D341Med (cell line): ENCODE measurements around the gene PNPLA6.
"Not testable (repeated sequence)": the region's sequence is repeated elsewhere in the genome, so short reads cannot be mapped to it uniquely, and the experiment has no call there.

Experiments
- DNase-seq: peaks from one replicate; pipeline ENCODE4 v3.0.0; 2012; ENCODE audit warnings: low spot score

Gene PNPLA6

GRCh38 chr19:7533925-7534480, 1.5 kb upstream of the PNPLA6 start:
- peak; percentile 94 for DNase-seq

DNA sequence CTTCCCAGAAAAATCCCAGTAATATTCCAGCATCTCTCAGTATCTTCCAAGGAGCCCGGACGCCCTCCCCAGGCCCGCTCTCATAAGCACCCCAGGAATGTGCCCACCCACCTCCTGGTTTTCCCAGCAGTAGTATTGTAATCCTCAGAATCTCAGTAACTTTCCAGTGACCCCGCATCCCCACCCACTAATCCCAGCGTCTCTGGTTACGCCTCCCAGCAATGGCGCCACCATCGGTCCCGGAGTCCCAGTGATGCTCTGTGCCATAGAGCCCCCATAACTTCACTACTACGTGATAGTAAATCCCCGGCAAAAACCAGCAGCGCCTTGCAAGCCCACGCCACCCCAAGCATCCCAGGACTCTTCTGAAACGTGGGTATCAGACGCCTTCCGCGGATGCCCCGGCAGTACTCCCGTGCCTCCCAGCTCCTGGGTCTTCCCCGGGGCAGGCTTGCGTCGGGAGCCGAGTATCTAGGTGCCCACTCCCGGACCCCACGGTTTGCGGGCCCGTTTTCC, 928 bp upstream of the PNPLA6 start:
- DNase-seq = peak; percentile 80

DNA sequence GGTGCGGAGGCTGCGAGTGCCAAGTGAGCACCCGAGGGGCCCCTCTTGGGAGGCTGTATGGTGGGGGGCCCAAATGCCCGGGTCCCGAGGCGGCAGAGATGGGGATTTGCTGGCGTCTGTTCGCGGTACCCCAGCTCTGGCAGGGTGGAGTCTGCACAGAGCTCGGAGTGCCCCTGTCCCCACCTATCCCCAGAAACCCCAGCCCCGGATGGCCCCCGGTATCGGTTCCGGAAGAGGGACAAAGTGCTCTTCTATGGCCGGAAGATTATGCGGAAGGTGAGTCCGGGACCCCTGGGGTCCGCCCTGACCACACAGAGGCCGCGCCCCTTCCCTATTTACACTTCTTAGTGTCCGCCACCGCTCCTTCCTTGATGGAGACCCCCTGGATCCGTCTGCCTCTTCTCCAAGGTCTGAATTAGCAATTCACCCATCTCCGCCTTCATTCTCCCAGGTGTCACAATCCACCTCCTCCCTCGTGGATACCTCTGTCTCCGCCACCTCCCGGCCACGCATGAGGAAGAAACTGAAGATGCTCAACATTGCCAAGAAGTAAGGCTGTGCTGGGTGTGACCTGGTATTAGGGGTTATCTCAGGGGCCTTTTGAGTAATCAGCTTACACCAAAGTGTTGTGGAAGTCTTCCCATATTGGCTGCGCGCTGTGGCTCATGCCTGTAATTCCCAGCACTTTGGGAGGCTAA, 630 bp downstream of the PNPLA6 start:
- no peak for DNase-seq

DNA sequence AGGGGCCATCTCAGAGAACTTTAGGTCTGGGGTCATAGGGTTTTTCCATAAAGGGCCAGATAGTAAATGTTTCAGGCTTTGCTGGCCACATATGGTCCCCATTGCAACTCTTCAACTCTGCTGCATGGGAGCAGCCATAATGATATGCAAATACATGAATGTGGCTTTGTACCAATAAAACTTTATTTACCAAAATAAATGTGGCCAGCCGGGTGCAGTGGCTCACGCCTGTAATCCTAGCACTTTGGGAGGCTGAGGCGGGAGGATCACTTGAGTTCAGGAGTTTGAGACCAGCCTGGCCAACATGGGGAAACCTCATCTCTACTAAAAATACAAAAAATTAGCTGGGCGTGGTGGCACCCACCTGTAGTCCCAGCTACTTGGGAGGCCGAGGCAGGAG, 3.5 kb downstream of the PNPLA6 start:
- not testable (repeated sequence) for DNase-seq

GRCh38 chr19:7539827-7540425, 4.4 kb downstream of the PNPLA6 start:
- no peak for DNase-seq

DNA sequence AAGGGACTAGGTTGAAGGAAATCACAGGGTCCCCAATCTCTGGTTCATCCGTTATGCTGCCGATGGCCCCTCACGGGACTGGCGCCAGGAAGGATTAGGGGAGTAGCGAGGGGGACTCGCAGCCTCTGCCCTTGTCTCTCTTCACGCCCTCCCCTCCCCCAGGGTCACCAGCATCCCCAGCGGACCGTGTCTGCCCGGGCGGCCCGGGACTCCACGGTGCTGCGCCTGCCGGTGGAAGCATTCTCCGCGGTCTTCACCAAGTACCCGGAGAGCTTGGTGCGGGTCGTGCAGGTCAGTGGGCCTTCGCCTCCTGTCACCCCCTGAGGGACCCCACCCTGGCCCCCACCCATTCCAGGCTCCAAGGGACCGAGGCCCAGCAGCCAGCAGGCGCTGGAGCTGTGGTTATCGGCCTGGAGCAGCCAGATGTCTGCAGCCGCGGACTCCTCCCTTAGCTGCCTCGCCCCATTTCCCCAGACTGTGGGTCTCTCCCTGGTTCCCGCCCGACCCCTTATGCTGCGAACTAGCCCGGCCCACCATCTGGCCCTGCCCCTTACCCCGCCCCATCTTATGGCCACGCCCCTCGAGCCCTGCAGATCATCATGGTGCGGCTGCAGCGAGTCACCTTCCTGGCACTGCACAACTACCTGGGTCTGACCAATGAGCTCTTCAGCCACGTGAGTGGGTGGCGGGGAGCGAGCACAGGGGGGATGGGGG, 5.4 kb downstream of the PNPLA6 start:
- DNase-seq = no peak

- no peak for DNase-seq
These were observed 5.9 kb downstream of the PNPLA6 start for GRCh38 chr19:7541475-7541824.

GRCh38 chr19:7541828-7542443, 6.4 kb downstream of the PNPLA6 start:
- DNase-seq = no peak

DNA sequence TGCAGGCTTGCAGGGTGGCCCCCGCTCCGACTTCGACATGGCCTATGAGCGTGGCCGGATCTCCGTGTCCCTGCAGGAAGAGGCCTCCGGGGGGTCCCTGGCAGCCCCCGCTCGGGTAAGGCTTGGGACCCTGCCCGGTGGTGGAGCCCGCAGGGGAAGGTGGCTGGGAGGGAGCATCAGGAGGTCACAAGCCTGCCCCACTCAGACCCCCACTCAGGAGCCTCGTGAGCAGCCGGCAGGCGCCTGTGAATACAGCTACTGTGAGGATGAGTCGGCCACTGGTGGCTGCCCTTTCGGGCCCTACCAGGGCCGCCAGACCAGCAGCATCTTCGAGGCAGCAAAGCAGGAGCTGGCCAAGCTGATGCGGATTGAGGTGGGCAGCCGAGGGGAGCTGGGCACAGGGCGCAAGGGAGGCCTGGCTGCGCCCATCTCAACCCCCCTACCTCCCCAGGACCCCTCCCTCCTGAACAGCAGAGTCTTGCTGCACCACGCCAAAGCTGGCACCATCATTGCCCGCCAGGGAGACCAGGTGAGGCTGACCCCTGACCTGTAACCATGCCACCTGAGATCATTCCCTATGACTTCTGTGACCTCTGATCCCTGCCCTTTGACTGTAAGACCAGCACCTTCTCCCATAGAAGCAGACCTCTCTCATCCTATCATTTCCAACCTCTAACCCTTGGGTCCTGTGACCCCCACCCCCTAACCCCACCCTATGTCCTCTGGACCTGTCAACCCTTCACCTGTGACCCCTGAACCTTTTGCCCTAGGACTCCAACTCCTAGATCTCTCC, 7.2 kb downstream of the PNPLA6 start:
- DNase-seq = no peak

DNA sequence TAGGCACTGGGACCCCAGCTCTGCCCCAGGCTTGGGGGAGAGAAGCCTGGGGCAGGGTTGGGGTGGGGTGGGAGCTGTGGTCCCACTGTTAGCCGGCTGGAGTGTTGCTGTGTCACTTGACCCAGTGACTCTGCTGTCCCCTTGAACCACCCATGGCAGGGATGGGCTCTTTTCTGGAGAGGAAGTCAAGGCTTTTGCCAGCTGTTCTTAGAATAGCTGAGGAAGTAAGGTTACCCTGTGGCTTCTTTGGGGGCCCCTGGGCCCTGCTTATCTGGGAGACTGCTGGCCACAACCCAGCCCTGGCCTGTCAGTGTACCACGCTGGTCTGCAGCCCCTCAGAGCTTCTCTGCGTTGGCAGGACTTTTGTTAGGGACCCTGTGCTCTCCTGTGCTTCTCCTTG, 9.1 kb downstream of the PNPLA6 start:
- DNase-seq = no peak

DNA sequence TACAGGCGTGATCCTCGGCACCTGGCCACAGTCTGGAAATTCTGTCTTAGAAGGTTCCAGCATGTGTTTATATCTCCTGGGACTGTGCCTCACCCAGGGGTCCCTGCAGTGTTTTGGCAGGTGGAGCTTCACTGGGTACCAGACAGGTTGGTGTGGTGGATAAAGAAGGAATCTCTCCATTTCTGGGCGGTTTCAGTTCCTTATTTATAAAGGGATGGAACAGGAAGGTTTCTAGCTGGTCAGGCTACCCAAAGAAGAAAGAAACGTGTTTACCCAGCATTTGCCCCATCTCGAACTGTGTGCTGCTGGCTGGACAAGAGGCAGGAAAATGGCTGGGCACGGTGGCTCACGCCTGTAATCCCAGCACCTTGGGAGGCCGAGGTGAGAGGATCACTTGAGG, 9.8 kb downstream of the PNPLA6 start:
- DNase-seq = no peak

- DNase-seq = no peak
These were observed 10.4 kb downstream of the PNPLA6 start for GRCh38 chr19:7545904-7546303.

GRCh38 chr19:7547159-7547558, 11.6 kb downstream of the PNPLA6 start:
- no peak for DNase-seq

DNA sequence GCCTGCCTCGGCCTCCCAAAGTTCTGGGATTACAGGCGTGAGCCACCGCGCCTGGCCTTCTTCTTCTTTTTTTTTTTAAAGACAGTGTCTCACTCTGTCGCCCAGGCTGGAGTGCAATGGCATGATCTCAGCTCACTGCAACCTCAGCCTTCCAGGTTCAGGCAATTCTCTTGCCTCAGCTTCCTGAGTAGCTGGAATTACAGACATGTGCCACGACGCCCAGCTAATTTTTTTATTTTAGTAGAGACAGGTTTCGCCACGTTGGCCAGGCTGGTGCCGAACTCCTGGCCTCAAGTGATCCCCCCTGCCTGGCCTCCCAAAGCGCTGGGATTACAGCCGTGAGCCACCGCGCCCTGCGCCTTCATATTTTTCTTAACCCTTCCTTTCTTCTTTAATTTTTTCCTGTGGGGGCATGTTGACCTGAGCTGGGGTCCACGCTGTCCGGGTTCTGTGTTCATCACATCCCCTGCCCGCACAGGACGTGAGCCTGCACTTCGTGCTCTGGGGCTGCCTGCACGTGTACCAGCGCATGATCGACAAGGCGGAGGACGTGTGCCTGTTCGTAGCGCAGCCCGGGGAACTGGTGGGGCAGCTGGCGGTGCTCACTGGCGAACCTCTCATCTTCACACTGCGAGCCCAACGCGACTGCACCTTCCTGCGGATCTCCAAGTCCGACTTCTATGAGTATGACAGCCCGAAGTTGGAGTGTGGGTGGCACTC, 14.1 kb downstream of the PNPLA6 start:
- no peak for DNase-seq

- no peak for DNase-seq
These were observed 14.8 kb downstream of the PNPLA6 start for GRCh38 chr19:7550169-7550770.

DNA sequence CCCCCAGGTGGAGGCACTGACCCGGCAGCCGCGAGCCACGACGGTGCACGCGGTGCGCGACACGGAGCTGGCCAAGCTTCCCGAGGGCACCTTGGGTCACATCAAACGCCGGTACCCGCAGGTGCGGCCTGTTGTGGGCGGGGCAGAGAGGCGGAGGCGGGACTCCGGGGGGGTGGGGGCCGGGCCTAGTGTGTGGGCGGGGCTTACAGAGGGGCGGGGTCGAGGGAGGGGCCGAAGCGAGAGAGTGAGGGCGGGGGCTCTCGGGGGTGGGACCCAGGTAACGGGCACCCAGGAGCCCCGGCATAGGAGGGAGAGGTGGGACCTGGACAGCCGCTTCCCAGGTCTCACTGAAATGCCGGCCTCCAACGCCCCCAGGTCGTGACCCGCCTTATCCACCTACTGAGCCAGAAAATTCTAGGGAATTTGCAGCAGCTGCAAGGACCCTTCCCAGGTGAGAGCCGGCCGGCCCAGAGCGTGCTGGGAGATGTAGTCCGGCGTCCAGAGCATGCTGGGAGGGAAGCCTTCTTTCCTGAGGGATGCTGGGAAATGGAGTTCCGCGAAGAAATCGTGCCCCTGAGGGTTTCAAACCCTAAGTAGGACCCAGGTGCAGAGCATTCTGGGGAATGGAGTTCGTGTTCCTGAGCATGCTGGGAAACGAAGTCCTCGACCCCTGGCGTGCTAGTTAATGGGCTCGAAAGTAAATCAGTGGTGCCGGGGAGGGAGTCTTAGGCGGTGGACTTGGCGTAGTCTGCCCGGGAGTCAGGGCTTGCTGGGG, 15.7 kb downstream of the PNPLA6 start:
- peak; percentile 81 for DNase-seq

GRCh38 chr19:7552781-7553180, 17.3 kb downstream of the PNPLA6 start:
- no peak for DNase-seq

DNA sequence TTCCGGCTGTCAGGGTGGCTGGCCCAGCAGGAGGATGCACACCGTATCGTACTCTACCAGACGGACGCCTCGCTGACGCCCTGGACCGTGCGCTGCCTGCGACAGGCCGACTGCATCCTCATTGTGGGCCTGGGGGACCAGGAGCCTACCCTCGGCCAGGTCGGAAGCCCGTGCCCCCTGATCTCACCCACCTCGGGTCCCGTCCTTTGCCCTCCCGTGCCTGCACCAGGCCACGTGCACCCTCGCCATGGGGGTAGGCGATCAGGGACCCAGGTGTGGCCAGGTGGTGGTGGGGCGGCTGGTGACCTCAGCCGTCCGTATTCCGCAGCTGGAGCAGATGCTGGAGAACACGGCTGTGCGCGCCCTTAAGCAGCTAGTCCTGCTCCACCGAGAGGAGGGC, 19.0 kb downstream of the PNPLA6 start:
- no peak for DNase-seq

- DNase-seq = no peak
These were observed 19.7 kb downstream of the PNPLA6 start for GRCh38 chr19:7554990-7555864.
